ENCODE measurements around the gene SERPINB4.
"Not testable (repeated sequence)": the region's sequence is repeated elsewhere in the genome, so short reads cannot be mapped to it uniquely, and the experiment has no call there.

DNA sequence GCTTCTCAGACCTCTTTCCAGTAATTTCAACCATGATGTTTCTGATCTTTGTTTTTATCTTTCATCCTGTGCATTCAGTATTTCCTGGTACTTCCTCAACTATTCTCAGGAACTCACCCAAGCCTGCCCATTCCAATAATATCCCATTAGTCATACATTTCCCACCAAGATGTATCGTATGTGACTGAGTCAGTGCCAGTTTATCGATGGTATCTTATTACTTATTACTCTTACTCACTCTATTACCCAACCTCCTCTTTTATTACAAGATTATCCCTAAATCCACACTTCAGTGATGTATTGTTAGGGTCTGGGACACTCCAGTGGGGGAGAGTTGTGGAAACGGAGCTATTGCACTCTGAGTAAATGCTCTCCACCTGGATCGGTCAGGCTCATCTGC is 14.9 kb upstream of the SERPINB4 start:
- TF ChIP-seq, protein P1, sequence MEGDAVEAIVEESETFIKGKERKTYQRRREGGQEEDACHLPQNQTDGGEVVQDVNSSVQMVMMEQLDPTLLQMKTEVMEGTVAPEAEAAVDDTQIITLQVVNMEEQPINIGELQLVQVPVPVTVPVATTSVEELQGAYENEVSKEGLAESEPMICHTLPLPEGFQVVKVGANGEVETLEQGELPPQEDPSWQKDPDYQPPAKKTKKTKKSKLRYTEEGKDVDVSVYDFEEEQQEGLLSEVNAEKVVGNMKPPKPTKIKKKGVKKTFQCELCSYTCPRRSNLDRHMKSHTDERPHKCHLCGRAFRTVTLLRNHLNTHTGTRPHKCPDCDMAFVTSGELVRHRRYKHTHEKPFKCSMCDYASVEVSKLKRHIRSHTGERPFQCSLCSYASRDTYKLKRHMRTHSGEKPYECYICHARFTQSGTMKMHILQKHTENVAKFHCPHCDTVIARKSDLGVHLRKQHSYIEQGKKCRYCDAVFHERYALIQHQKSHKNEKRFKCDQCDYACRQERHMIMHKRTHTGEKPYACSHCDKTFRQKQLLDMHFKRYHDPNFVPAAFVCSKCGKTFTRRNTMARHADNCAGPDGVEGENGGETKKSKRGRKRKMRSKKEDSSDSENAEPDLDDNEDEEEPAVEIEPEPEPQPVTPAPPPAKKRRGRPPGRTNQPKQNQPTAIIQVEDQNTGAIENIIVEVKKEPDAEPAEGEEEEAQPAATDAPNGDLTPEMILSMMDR (IDR thresholded peaks at IDR 0.05) = not testable (repeated sequence)
- TF ChIP-seq POLR2A (IDR thresholded peaks at IDR 0.05) = not testable (repeated sequence)
